Measurements from ENCODE around the gene TTYH2.

Gene TTYH2

GRCh38 chr17:74196541-74197317 lies 16.6 kb upstream of the TTYH2 start:
- DNase-seq (ENCODE audit: low spot score): no peak

GRCh38 chr17:74197801-74198200 lies 15.6 kb upstream of the TTYH2 start:
- DNase-seq (ENCODE audit: low spot score): no peak

GRCh38 chr17:74198694-74199093 lies 14.7 kb upstream of the TTYH2 start:
- no peak for DNase-seq (ENCODE audit: low spot score)

- DNase-seq (ENCODE audit: low spot score): peak; percentile 52
Observed at GRCh38 chr17:74199306-74200092, 13.9 kb upstream of the TTYH2 start.

- DNase-seq (ENCODE audit: low spot score): no peak
Observed at GRCh38 chr17:74200112-74200511, 13.3 kb upstream of the TTYH2 start.

- no peak for DNase-seq (ENCODE audit: low spot score)
Observed at GRCh38 chr17:74201250-74201649, 12.1 kb upstream of the TTYH2 start.

GRCh38 chr17:74201948-74202347 lies 11.4 kb upstream of the TTYH2 start:
- DNase-seq (ENCODE audit: low spot score): no peak

GRCh38 chr17:74202938-74203337 lies 10.4 kb upstream of the TTYH2 start:
- no peak for DNase-seq (ENCODE audit: low spot score)

- peak; percentile 95 for DNase-seq (ENCODE audit: low spot score)
Observed at GRCh38 chr17:74203439-74204240, 9.7 kb upstream of the TTYH2 start, which contains the start of gene RPL38. RPL38 (plus strand) TSS chr17:74203678; CDS start chr17:74203956, 278 bp downstream.

GRCh38 chr17:74204474-74204873 lies 8.9 kb upstream of the TTYH2 start:
- no peak for DNase-seq (ENCODE audit: low spot score)

- no peak for DNase-seq (ENCODE audit: low spot score)
Observed at GRCh38 chr17:74205274-74205673, 8.1 kb upstream of the TTYH2 start.

- no peak for DNase-seq (ENCODE audit: low spot score)
Observed at GRCh38 chr17:74206332-74206818, 7.0 kb upstream of the TTYH2 start.

- peak; percentile 78 for DNase-seq (ENCODE audit: low spot score)
Observed at GRCh38 chr17:74210191-74211140, 2.9 kb upstream of the TTYH2 start.

- no peak for DNase-seq (ENCODE audit: low spot score)
Observed at GRCh38 chr17:74211141-74211911, 2.0 kb upstream of the TTYH2 start.

GRCh38 chr17:74211912-74212208 lies 1.5 kb upstream of the TTYH2 start:
- no peak for DNase-seq (ENCODE audit: low spot score)

- no peak for DNase-seq (ENCODE audit: low spot score)
Observed at GRCh38 chr17:74212209-74212912, 1.0 kb upstream of the TTYH2 start.

- no peak for DNase-seq (ENCODE audit: low spot score)
Observed at GRCh38 chr17:74213861-74214391, 555 bp downstream of the TTYH2 start.

GRCh38 chr17:74214484-74215341 lies 1.3 kb downstream of the TTYH2 start:
- no peak for DNase-seq (ENCODE audit: low spot score)

- no peak for DNase-seq (ENCODE audit: low spot score)
Observed at GRCh38 chr17:74215342-74215727, 2.0 kb downstream of the TTYH2 start.

All from CD4-positive, alpha-beta T cell treated with Interleukin-6 at 100 ng/mL for 8 hours (primary cell).